Lung (tissue), 12 donors: ENCODE data around the gene USP47. TPM values are rescaled to one million over a fixed set of nuclear protein-coding genes. Genes with fewer than 3 reads are reported as not detected.

ENCODE experiments used
- ATAC-seq: fragments of 200-7000 bp; cut with Tn5 transposase; one replicate; pipeline ENCODE4 v1.9.1; 2020; ENCODE audit warnings: moderate number of reproducible peaks; ENCODE audit not compliant: insufficient read depth, low FRiP score
- DNase-seq, 3 donors: peaks; one replicate each; pipeline ENCODE4 v3.0.0-alpha.2; 2013 to 2017
- H3K27ac ChIP-seq, 2 donors: one replicate each; pipeline ENCODE4 v1.5.1; 2013; ENCODE audit warnings: mild to moderate bottlenecking in 2 of 2, moderate library complexity in 2 of 2, control low read depth in 1 of 2, inconsistent platforms in 1 of 2, low read depth in 1 of 2, low read length in 1 of 2
- H3K27me3 ChIP-seq, 3 donors: one replicate each; pipeline ENCODE4 v1.5.1; 2013; ENCODE audit warnings: low read length in 2 of 3; ENCODE audit not compliant: control insufficient read depth in 3 of 3, insufficient read depth in 3 of 3
- H3K36me3 ChIP-seq, 4 donors: one replicate each; pipeline ENCODE4 v1.5.1; 2013; ENCODE audit warnings: low read length in 4 of 4, mild to moderate bottlenecking in 1 of 4, moderate library complexity in 1 of 4; ENCODE audit not compliant: control insufficient read depth in 4 of 4, insufficient read depth in 4 of 4
- H3K4me1 ChIP-seq, 5 donors: one replicate each; pipeline ENCODE4 v1.5.1; 2013; ENCODE audit warnings: low read length in 5 of 5, mild to moderate bottlenecking in 2 of 5, moderate library complexity in 1 of 5; ENCODE audit not compliant: control insufficient read depth in 5 of 5, insufficient read depth in 5 of 5
- H3K4me3 ChIP-seq: one replicate; pipeline ENCODE4 v1.5.1; 2013; ENCODE audit warnings: mild to moderate bottlenecking, control low read depth, moderate library complexity
- H3K9ac ChIP-seq, 2 donors: one replicate each; pipeline ENCODE4 v1.5.1; 2013; ENCODE audit warnings: low read length in 2 of 2, control low read depth in 1 of 2; ENCODE audit not compliant: insufficient read depth in 1 of 2
- H3K9me3 ChIP-seq, 4 donors: one replicate each; pipeline ENCODE4 v1.5.1; 2013; ENCODE audit warnings: low read length in 3 of 4, mild to moderate bottlenecking in 1 of 4, moderate library complexity in 1 of 4; ENCODE audit not compliant: control insufficient read depth in 4 of 4, insufficient read depth in 3 of 4
- WGBS, 2 donors: extraction: QIAGEN DNeasy Blood & Tissue Kit; methylation state at CpG; one replicate each; pipeline ENCODE4 v1.1.7; 2013; 5-methylcytosine and 5-hydroxymethylcytosine counted together
- polyA plus RNA-seq, 2 donors: library from polyadenylated mRNA; stranded (reverse); fragments of 200-250 nt; gene quantifications; one replicate each; pipeline ENCODE4 v1.2.1, GENCODE V29; 2013
- total RNA-seq, 2 donors: library from RNA; depleted of rRNA in 1 of 2; stranded (reverse); fragments of >200 nt in 1 of 2; gene quantifications; one replicate each; pipeline ENCODE4 v1.2.1, GENCODE V29; 2014 to 2021
- TF ChIP-seq, protein P1 (sequence below): IDR thresholded peaks from 2 replicates; pipeline ENCODE4 v1.5.1; 2012; ENCODE audit warnings: mild to moderate bottlenecking; ENCODE audit errors: control extremely low read depth, extremely low read depth
- donor health status: control.
- donor health status: control.
- donor health status: Bipolar disorder and iron deficiency.
- donor health status: healthy.
- donor health status: DM: yes; HTN: yes; CAD: no.

The USP47 gene
- total and polyA plus RNA-seq, 4 donors, result 20.4 to 183 (median 31.9) TPM

- peaks cover 0 to 2% (median 0%) of the 10 kb centered on the region in 4 donors for H3K36me3 ChIP-seq
- no peak for DNase-seq
- TF ChIP-seq, protein P1, sequence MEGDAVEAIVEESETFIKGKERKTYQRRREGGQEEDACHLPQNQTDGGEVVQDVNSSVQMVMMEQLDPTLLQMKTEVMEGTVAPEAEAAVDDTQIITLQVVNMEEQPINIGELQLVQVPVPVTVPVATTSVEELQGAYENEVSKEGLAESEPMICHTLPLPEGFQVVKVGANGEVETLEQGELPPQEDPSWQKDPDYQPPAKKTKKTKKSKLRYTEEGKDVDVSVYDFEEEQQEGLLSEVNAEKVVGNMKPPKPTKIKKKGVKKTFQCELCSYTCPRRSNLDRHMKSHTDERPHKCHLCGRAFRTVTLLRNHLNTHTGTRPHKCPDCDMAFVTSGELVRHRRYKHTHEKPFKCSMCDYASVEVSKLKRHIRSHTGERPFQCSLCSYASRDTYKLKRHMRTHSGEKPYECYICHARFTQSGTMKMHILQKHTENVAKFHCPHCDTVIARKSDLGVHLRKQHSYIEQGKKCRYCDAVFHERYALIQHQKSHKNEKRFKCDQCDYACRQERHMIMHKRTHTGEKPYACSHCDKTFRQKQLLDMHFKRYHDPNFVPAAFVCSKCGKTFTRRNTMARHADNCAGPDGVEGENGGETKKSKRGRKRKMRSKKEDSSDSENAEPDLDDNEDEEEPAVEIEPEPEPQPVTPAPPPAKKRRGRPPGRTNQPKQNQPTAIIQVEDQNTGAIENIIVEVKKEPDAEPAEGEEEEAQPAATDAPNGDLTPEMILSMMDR, result no peak
- H3K4me3 ChIP-seq, result no peak overlapping the region
- H3K9ac ChIP-seq, result no peak overlapping the region
- no peak overlapping the region for H3K27ac ChIP-seq
- peaks cover 4 to 52% (median 34%) of the 10 kb centered on the region in 5 donors for H3K4me1 ChIP-seq
- H3K27me3 ChIP-seq, result no peaks in the 10 kb centered on the region
- ATAC-seq, result no peak
- WGBS, 2 donors, result 75 to 77% methylated on average over 2 of the region's 2 CpGs
- H3K9me3 ChIP-seq, result no peaks in the 10 kb centered on the region
These were observed 5.3 kb downstream of the USP47 start for GRCh38 chr11:11847082-11847481.

DNA sequence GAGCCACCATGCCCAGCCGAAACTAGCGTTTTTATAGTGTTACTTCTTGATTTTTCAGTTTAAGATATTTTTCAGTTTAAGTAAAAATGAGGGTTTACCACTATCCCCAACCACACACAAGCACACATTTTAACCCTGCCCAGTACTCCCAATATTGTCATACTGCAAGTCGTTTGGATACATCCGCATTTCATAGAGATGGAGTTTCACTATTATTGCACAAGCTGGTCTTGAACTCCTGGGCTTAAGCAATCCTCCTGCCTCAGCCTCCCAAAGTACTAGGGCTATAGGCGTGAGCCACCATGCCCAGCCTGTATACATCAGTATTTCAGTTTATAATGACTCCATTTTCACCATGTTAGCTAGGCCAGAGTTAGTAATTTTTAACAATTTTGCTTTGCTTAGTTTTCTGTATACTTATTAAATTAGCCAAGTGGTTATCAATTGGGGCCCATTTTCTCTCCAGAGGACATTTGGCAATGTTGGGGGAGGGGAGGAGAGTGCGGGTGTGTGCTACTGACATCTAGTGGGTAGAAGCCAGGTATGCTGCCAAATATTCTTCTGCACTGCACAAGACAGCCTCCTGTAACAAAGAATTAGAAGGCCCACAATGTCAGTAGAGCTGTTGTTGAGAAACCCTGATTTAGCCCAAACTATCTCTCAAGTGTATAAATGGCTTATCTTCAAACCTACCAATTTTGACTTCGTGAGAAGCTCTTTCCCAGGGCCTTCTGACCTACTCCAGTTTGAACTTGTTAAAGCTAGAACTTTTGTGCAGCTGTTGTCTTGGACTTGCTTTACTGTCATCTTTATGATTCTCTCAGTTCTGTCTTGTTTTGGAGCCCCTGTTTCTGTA is 7.3 kb downstream of the USP47 start:
- TF ChIP-seq, protein P1, result peak; percentile 58
- H3K9me3 ChIP-seq, result no peaks in the 10 kb centered on the region
- no peaks in the 10 kb centered on the region for H3K27me3 ChIP-seq
- H3K4me3 ChIP-seq, result no peak overlapping the region
- peak; percentile 51 to 78 (median 74) for DNase-seq
- ATAC-seq, result no peak
- H3K27ac ChIP-seq, result peak overlapping the region in 1 of 2 donors; percentile 45
- WGBS, 2 donors, result 60 to 68% methylated on average over 7 of the region's 7 CpGs
- H3K9ac ChIP-seq, result no peak overlapping the region
- no peaks in the 10 kb centered on the region for H3K36me3 ChIP-seq
- H3K4me1 ChIP-seq, result peaks cover 4 to 55% (median 28%) of the 10 kb centered on the region in 5 donors

- ATAC-seq, result no peak
- H3K27ac ChIP-seq, result peak overlapping the region in 1 of 2 donors; percentile 50
These were observed 8.9 kb downstream of the USP47 start for GRCh38 chr11:11850668-11851067.

More at GRCh38 chr11:11850668-11851067, 8.9 kb downstream of the USP47 start:
- Histone ChIP-seq H3K9me3 (no peaks in the 10 kb centered on the region), H3K36me3 (no peaks in the 10 kb centered on the region), H3K4me3 (no peak overlapping the region), H3K9ac (no peak overlapping the region), H3K27me3 (no peaks in the 10 kb centered on the region), H3K4me1 (peaks cover 4 to 40% (median 16%) of the 10 kb centered on the region in 5 donors)
- WGBS, 2 donors, result 94 to 96% methylated on average over 3 of the region's 3 CpGs
- no peak for DNase-seq
- TF ChIP-seq, protein P1, result no peak
